Neural cell (in vitro differentiated cells): Measurements from ENCODE around the gene COG4. TPM values are rescaled to one million over a fixed set of nuclear protein-coding genes. Genes with fewer than 3 reads are reported as not detected.

Experiments
- H2AFZ ChIP-seq: fragments of 200-600, 300-800 bp; sonication (generic), shearing (Covaris generic); 2 replicates; pipeline ENCODE4 v1.6.0; 2014; ENCODE audit warnings: low read depth, mild to moderate bottlenecking, antibody characterized with exemption, low read length, moderate library complexity
- H3F3A ChIP-seq: fragments of 200-600 bp; shearing (Covaris generic); 2 replicates; pipeline ENCODE4 v1.6.1; 2016; ENCODE audit warnings: mild to moderate bottlenecking, moderate library complexity, mixed read lengths, antibody characterized with exemption, low read length; ENCODE audit not compliant: insufficient read depth, poor library complexity, severe bottlenecking
- H3K27ac ChIP-seq: fragments of 200-600, 300-800 bp; sonication (generic), shearing (Covaris generic); 2 replicates; pipeline ENCODE4 v1.5.1; 2014; ENCODE audit warnings: mild to moderate bottlenecking, low read length, moderate library complexity
- H3K27me3 ChIP-seq: fragments of 300-800, 200-600 bp; sonication (generic), shearing (Covaris generic); 2 replicates; pipeline ENCODE4 v1.6.0; 2014; ENCODE audit warnings: mild to moderate bottlenecking, low read depth, low read length, moderate library complexity; ENCODE audit not compliant: insufficient read depth
- H3K36me3 ChIP-seq: fragments of 300-800, 200-600 bp; sonication (generic), shearing (Covaris generic); 2 replicates; pipeline ENCODE4 v1.5.1; 2014; ENCODE audit warnings: mild to moderate bottlenecking, antibody characterized with exemption, low read length, moderate library complexity; ENCODE audit not compliant: insufficient read depth
- H3K4me2 ChIP-seq: fragments of 300-800, 200-600 bp; sonication (generic), shearing (Covaris generic); 2 replicates; pipeline ENCODE4 v1.6.0; 2014; ENCODE audit warnings: mild to moderate bottlenecking, low read length
- H3K4me3 ChIP-seq: fragments of 300-800, 200-600 bp; sonication (generic), shearing (Covaris generic); 2 replicates; pipeline ENCODE4 v1.5.1; 2014; ENCODE audit warnings: mild to moderate bottlenecking, low read length, moderate library complexity
- H3K79me2 ChIP-seq: fragments of 200-600 bp; shearing (Covaris generic); replicated peaks from 2 replicates; pipeline ENCODE4 v1.6.0; 2014; ENCODE audit warnings: mild to moderate bottlenecking, low read length, moderate library complexity; ENCODE audit not compliant: insufficient read depth
- H3K9ac ChIP-seq: fragments of 300-800, 200-600 bp; sonication (generic), shearing (Covaris generic); 2 replicates; pipeline ENCODE4 v1.6.1; 2016; ENCODE audit warnings: mild to moderate bottlenecking, low read length, mixed read lengths
- H3K9me2 ChIP-seq: fragments of 200-600 bp; shearing (Covaris generic); 2 replicates; pipeline ENCODE4 v1.6.1; 2016; ENCODE audit warnings: mild to moderate bottlenecking, low read length, mixed read lengths; ENCODE audit not compliant: insufficient read depth
- H3K9me3 ChIP-seq: fragments of 200-600, 300-800 bp; sonication (generic), shearing (Covaris generic); 2 replicates; pipeline ENCODE4 v1.6.1; 2016; ENCODE audit warnings: mild to moderate bottlenecking, mixed run types, low read length, moderate library complexity, mixed read lengths
- H4K20me1 ChIP-seq: fragments of 200-600 bp; shearing (Covaris generic); 2 replicates; pipeline ENCODE4 v1.6.1; 2016; ENCODE audit warnings: mild to moderate bottlenecking, mixed run types; ENCODE audit not compliant: insufficient read depth
- CTCF ChIP-seq: fragments of 450-650 bp; IDR thresholded peaks from 2 replicates; pipeline ENCODE4 v1.5.1; 2014; ENCODE audit warnings: antibody characterized with exemption, mild to moderate bottlenecking, moderate library complexity; ENCODE audit not compliant: poor library complexity, severe bottlenecking
- EP300 ChIP-seq: fragments of 450-650 bp; conservative IDR thresholded peaks from 2 replicates; pipeline ENCODE4 v1.6.1; 2014; ENCODE audit warnings: antibody characterized with exemption, mild to moderate bottlenecking, moderate library complexity; ENCODE audit not compliant: poor library complexity, severe bottlenecking
- EZH2 ChIP-seq: fragments of 200-600, 300-800 bp; shearing (Covaris generic), sonication (generic); IDR thresholded peaks from 2 replicates; pipeline ENCODE4 v1.6.1; 2014; ENCODE audit warnings: antibody characterized with exemption, low read length, borderline replicate concordance, mild to moderate bottlenecking; ENCODE audit not compliant: insufficient read depth, poor library complexity, severe bottlenecking
- MXI1 ChIP-seq: fragments of 450-650 bp; conservative IDR thresholded peaks from 2 replicates; pipeline ENCODE4 v1.6.1; 2014; ENCODE audit warnings: antibody characterized with exemption, mild to moderate bottlenecking; ENCODE audit not compliant: poor library complexity, severe bottlenecking
- POLR2AphosphoS5 ChIP-seq: IDR thresholded peaks from 2 replicates; pipeline ENCODE4 v1.6.1; 2012
- RAD21 ChIP-seq: fragments of 450-650 bp; conservative IDR thresholded peaks from 2 replicates; pipeline ENCODE4 v1.6.1; 2014; ENCODE audit warnings: antibody characterized with exemption, mild to moderate bottlenecking, moderate library complexity
- REST ChIP-seq: IDR thresholded peaks from 2 replicates; pipeline ENCODE4 v1.6.1; 2012; ENCODE audit warnings: borderline replicate concordance
- SMC3 ChIP-seq: fragments of 450-650 bp; conservative IDR thresholded peaks from 2 replicates; pipeline ENCODE4 v1.6.1; 2014; ENCODE audit warnings: antibody characterized with exemption, mild to moderate bottlenecking, moderate library complexity; ENCODE audit not compliant: poor library complexity
- TAF1 ChIP-seq: IDR thresholded peaks from 2 replicates; pipeline ENCODE4 v1.6.1; 2012; ENCODE audit warnings: low read depth
- polyA plus RNA-seq: library from polyadenylated mRNA; depleted of rRNA; stranded (reverse); fragments of >200 nt; gene quantifications from 2 replicates; pipeline ENCODE4 v1.2.3, GENCODE V29; 2014

The COG4 gene
- polyA plus RNA-seq, 1 donor from 2014 or later: 185 TPM

- H4K20me1 ChIP-seq: no peaks in the 10 kb centered on the region
- no peaks in the 10 kb centered on the region for H3F3A ChIP-seq
- H3K27ac ChIP-seq: no peak overlapping the region
- no peak overlapping the region for H2AFZ ChIP-seq
- no peak for TF ChIP-seq RAD21
- no peak for TF ChIP-seq SMC3
- TF ChIP-seq REST: no peak
- no peak for TF ChIP-seq CTCF
- TF ChIP-seq POLR2AphosphoS5: no peak
- TF ChIP-seq EZH2: no peak
- TF ChIP-seq TAF1: no peak
- no peak for TF ChIP-seq EP300
- TF ChIP-seq MXI1: no peak
- H3K9ac ChIP-seq: no peak overlapping the region
- H3K4me2 ChIP-seq: no peak overlapping the region
- H3K9me3 ChIP-seq: no peaks in the 10 kb centered on the region
- no peak overlapping the region for H3K4me3 ChIP-seq
- no peaks in the 10 kb centered on the region for H3K9me2 ChIP-seq
- H3K27me3 ChIP-seq: no peaks in the 10 kb centered on the region
- H3K79me2 ChIP-seq: peaks cover 18% of the 10 kb centered on the region
- H3K36me3 ChIP-seq: no peaks in the 10 kb centered on the region
These were observed 88.7 kb downstream of the COG4 start for GRCh38 chr16:70434484-70435260.

- TF ChIP-seq TAF1 (no peak), RAD21 (no peak), MXI1 (no peak), REST (no peak), EZH2 (no peak), CTCF (no peak), SMC3 (no peak)
- Histone ChIP-seq H3K4me2 (no peak overlapping the region), H3K9me3 (no peaks in the 10 kb centered on the region), H3K36me3 (no peaks in the 10 kb centered on the region), H3K9ac (no peak overlapping the region), H3K27me3 (no peaks in the 10 kb centered on the region), H2AFZ (no peak overlapping the region), H3K4me3 (no peak overlapping the region), H3K9me2 (no peaks in the 10 kb centered on the region), H3F3A (no peaks in the 10 kb centered on the region), H3K79me2 (peaks cover 18% of the 10 kb centered on the region), H3K27ac (no peak overlapping the region), H4K20me1 (no peaks in the 10 kb centered on the region)
These were observed 89.8 kb downstream of the COG4 start for GRCh38 chr16:70433458-70434103.
